NCI-H460 (cell line): ENCODE measurements around the gene TPR. TPM values are rescaled to one million over a fixed set of nuclear protein-coding genes. Genes with fewer than 3 reads are reported as not detected.
"Not testable (repeated sequence)": the region's sequence is repeated elsewhere in the genome, so short reads cannot be mapped to it uniquely, and the experiment has no call there.

ENCODE experiments used
- DNase-seq: peaks from one replicate; pipeline ENCODE4 v3.0.0-alpha.2; 2016; ENCODE audit warnings: low read depth; ENCODE audit errors: extremely low read depth
- polyA plus RNA-seq: library from polyadenylated mRNA; depleted of rRNA; stranded (reverse); fragments of >200 nt; gene quantifications from 2 replicates; pipeline ENCODE4 v1.2.3, GENCODE V29; 2014; cell fraction: nucleus; rRNA removed
- total RNA-seq: library from RNA; depleted of rRNA; stranded (reverse); fragments of >200 nt; shearing (Covaris generic); gene quantifications from 2 replicates; pipeline ENCODE4 v1.2.3, GENCODE V29; 2014; rRNA removed

TPR gene
- 56.5 and 71.6 TPM in 2 replicates for total RNA-seq
- 63.9 and 84.1 TPM in 2 replicates for polyA plus RNA-seq

DNA sequence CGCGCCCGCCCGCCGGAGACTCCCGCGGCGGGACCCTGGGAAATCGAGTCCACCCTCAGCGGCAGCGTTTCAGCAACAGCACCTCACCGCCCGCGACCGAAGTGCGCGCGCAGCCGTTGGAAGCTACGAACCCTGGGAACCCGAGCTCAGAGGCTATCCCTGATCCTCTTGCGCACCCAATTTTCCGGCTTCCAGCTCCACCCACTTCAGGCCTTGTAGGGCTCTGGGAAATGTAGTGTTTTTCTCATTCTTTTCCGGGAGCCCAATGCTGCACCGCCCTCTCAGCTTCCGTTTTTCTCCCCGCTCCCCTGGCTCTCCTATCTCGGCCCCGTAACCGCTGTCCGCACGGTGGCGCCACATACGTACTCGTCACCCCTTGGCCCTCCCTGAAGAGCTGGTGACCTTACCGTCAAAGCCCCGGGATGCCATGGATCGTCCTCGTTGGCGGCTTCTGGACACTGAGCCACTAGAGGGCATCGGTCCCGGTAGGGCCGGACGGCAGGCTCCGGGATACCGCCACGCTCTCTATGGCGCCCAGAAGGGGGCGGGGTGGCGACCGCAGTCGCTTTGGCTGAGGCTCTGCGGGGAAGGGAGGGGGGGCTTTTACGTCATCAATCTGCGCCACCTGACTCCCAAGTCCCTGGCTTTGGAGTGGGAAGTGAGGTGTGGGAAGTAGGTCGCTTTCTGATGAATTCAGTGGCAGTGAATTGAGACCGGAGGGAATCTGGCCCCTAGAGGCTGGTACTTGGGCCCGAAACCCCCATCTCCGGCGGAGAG is at the start of gene TPR, which contains the start of gene ODR4:
TPR (minus strand) TSS at position 102 of the 777 bp plus-strand sequence. CDS start 225 bp downstream, outside the sequence.
ODR4 (plus strand) TSS at position 687 of the 777 bp plus-strand sequence. CDS start 3,948 bp downstream, outside the sequence.
- peak; percentile 100 for DNase-seq

DNA sequence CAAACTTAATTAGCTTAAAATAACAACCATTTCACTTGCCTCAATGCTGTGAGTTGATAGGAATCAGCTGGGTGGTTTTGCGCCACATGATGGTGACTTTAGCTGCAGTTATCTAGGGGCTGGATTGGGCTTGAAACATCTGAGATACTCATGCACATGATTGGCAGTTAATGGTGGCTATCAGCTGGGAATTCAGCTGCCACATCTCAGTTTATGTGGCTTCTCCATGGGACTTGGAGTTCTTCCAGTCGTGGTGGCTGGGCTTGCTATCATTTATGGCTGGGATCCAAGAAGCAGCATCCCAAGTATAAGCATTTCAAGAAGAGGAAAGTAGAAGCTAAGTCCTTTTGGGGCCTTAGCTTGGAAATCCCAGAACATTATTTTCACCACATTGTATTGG is 49.5 kb upstream of the TPR start:
- no peak for DNase-seq

DNA sequence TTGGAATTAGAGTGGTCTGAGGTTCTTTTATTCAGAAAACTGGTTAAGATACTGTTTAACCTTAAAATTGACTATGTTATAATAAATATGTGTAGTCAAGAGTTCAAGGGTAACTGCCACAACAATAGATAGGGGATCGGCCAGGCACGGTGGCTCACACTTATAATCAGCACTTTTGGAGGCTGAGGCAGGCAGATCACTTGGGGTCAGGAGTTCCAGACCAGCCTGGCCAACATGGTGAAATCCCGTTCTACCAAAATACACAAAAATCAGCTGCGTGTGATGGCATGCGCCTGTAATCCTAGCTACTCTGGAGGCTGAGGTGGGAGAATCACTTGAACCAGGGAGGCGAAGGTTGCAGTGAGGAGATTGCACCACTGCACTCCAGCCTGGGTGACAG is 46.4 kb upstream of the TPR start:
- DNase-seq, result no peak

DNA sequence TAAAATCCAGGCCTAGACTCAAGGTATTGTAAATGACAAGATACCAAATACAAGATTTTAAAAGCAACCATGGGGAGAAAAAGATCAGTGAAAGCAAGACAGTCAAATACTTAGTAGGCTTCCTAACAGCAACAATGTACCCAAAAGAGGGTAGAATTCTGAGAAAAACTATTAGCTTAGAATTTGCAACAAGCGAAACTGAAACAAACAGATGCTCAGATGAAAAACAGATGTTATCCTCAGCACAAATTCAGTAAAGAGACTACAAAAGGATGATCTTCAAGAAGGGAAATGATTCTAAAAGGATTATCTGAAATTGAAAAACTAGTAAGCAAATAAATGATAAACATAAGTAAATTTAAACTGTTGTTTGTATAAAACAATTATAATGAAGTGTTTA is 45.9 kb upstream of the TPR start:
- DNase-seq, result no peak

DNA sequence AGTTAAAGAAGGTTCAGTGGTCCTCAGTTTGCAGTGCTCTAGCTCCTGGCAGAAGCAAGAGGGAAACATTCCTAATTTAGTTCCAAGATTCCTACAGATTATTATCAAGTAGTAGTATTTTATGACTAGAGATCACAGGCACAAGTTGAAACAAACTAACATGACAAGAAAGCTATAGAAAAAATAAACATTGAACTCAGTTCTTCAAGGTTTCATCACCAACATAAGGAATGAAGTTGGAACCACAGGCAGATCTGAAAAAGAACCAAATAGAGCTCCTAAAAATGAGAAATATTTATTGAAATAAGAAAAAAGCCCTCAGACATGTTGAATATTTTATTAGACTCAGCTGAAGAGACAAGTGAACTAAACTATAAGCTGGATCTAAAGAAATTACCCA is 45.3 kb upstream of the TPR start:
- no peak for DNase-seq

DNA sequence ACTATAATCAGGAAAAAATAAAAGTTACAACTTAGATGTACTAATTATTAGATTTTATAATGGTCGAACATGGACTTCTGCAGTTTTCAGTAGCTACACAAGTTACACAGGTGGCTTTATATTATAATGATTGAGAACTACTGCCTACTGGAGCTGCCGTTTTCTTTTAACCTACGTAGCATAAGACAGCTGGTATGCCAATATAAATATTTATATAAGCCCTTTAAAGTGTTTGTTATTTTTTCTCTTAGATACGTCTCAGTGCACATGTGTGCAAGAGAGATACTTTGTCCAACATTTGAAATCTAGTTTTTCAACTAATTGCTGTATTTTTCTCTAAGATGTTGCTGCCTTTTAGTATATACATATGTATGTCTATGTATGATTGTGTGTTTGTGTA is 43.5 kb upstream of the TPR start:
- no peak for DNase-seq

DNA sequence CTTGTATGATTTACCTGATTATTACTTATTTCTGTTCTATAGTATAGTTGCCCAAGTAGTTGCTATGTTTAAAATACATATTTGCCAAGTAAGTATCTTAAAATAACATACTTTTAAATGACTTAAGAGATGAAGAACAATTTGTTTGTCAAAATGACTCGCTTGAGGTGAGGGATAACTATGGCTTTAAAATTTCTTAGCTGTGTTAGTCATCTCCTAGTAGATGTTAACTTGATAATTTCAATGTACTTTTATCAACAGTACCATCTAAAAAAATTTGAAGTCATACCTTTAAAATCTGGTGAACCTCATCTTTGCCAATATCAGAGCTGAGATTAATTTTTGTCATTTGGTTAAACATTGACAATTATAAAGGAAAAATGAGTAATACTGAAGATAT is 38.3 kb upstream of the TPR start:
- DNase-seq, result no peak

DNA sequence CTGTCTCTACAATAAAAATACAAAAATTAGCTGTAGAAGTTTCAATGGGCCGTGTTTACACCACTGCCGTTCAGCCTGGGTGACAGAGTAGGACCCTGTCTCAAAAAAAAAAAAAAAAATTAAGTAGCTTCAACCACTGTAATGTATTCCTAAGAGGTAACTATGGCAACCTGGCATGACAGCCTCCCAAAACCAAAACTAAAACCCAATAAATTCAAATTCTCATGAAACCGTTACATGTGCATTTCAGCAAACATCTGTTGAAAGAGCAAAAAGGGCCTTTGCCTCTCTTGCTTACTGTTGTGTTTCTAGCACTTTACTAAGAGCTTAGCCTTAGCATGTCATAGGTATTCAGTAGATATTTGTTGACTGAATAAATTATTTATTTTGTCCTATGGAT is 34.0 kb upstream of the TPR start:
- DNase-seq, result no peak

DNA sequence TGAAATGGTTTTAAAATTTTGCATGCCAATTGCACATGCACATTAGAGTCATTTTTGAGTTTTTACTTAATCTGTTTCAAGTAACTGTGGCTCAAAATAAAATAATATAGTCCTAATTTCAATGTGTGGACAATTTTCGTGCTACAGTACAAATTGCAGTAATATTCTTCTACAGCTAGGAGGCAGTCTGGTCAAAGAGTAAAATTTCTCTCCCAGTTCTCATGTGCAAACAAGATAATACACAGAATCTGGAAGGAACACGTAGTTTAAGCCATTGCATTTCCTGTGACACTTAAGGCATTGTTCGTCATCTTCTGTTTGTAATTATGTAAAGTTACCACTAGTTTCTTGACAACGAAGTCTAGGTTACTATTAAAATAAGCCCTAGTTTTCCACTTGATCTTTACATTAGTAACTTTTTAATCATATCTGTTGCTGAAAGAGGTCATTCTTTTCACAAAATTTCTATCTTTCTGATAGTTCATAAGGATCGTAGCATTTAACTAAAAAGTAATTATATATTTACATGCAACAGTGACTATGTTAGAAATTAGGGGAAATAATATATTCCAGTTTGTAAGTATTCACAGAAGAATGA is 29.5 kb upstream of the TPR start:
- DNase-seq, result peak; percentile 56

DNA sequence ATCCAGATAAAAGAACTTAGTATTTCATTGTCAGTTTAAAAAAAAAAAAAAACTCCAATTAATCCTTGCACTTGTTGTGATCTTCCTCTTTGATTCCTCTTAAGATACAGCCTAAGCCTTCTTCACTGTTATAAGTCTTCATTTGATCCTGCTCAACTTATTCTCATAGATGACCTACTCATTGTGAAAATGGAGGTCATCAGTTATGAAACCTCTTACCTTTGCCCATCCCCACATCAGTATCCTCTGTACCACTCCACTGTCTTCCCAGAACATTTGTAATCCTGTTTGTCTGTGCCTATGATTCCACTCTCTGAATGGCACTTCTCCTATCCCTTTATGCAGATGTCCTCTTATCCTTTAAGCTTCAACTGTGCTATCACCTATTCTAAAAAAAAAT is 28.6 kb upstream of the TPR start:
- no peak for DNase-seq

DNA sequence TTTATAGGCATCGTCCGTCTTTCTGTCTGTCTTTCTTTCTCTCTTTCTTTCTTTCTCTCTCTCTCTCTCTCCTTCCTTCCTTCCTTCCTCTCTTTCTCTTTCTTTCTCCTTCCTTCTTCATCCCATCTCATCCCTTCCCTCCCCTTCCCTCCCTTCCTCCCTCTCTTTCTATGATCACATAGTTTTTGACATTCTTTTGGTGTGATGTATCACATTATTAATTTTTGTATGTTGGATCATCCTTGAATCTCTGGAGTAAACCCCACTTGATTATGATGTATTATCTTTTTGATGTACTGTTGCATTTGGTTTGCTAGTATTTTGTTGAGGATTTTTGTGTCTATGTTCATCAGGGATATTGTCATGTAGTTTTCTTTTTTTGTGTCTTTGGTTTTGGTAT is 26.4 kb upstream of the TPR start:
- DNase-seq, result not testable (repeated sequence)

DNA sequence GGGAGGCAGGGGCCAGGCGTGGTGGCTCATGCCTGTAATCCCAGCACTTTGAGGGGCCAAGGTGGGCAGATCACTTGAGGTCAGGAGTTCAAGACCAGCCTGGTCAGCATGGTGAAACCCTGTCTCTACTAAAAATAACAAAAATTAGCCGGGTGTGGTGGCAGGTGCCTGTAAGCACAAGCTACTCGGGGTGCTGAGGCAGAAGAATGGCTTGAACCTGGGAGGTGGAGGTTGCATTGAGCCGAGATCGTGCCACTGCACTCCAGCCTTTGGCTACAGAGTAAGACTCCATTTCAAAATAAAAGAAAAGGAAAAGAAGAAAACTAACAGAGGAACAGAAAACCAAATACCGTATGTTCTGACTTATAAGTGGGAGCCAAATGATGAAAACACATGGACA is 17.7 kb upstream of the TPR start:
- not testable (repeated sequence) for DNase-seq

DNA sequence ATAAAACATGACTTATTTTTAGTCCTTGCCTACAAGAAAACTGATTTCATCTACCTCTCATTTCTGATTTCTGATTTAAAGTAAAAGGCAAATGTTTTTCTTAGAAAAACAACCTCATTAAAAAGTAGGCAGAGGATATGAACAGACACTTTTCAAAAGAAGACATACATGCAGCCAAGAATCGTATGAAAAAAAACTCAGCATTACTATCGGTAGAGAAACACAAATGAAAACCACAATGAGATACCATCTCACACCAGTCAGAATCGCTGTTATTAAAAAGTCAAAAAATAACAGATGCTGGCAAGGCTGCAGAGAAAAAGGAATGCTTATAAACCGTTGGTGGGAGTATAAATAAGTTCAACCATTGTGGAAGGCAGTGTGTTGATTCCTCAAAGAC is 16.8 kb upstream of the TPR start:
- DNase-seq, result no peak

DNA sequence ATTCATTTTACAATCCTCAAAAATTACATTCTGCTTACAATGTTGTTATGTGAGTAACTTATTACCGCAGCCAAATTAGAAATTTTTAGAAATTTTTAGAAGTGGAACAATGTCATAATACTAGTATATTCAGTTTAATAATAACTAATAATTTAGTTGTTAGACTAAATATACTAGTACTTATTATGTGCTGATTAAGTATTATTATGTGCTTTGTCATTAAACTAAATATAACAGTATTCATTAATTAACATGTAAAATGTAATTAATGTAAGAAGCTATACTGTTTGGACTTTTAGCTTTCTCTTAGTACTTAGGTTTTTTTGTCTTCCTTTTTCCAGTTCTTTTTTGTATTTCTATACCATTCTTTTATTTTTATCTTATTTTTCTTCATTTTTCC is 15.9 kb upstream of the TPR start:
- no peak for DNase-seq

DNA sequence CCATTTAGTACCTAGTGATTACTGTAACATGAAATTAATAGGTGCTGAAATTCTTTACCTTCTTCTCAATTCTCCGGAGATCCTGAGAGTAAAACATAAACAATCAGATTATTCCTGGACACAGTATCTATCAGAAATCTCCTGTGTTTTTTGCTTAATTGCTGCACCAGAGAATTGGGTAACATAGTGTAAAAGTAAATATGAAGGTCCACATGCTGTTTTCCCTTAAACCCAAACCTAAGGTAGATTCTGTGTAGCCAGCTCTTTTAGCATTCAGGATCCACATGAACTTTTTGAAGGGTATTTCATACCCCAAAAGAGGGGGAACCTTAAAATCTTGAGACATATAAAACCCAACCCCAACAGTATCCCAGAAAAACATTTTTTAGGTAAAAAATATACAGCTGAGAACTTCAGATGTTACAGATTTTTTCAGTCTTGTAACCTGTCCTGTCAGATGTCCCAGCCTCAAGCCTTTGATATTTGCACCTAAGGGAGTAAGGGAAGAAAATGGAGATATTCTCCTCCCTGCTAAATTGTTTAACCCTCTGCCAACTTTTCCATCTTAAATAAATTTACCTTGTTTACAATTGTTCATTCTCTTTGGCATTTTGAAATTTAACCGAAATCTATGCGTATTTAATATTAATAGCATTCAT is 11.8 kb upstream of the TPR start:
- DNase-seq, result no peak

DNA sequence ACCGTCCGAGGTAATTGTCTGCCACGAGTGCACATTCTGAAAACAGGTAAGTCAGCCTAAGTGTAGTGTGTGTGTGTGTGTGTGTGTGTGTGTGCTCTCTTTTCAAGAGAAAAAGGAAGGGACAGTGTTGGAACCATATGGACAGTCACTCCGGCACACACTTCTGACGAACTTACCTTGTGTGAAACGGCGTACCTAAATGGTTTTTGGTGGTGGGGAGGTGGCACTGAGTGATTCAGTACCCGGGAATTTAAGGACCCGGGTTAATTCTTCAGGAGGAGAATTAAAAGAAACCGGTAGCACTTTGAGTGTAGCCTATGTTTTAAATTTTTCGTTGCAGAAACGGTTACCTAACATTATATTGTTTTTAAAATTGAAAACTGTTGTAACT is 871 bp upstream of the TPR start:
- no peak for DNase-seq

DNA sequence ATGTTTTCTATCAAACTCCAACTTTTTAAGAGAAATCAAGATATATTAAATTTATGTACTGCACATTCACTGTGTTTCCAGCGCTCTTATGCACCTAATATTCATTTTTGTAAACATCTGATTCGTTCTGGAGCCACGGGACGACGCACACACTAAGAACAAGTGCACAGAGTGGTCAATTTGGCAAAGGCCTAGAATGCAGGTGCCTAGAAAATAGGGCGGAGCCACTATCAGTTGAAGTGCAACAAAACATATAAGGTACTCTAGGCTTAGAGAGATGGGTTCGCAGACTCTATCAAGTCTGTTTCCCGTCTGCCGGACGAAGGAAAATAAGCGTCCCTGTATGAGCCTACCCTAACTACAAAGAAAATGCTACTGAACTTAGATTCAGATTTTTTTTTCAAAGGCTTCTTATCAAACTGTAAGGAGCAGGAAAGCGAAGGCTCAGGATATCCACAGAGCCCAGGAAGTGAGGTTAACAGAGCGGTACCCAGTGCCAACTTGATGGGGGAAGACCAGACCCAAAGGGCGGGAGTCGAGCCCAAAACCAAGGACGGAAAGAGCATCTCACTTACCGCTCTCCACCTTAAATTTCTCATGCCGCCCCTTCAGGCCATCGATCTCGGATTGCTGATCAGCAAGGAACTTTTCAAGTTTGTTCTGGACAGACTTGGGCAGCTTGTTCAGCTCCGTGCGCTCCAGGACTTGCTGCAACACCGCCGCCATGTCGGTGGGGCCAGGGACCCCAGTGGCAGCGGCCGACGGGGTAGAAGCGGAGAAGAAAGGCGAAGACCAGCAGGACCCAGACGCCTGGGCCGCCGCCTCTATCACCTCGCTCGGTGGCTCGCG is 526 bp downstream of the TPR start:
- DNase-seq, result peak; percentile 9

DNA sequence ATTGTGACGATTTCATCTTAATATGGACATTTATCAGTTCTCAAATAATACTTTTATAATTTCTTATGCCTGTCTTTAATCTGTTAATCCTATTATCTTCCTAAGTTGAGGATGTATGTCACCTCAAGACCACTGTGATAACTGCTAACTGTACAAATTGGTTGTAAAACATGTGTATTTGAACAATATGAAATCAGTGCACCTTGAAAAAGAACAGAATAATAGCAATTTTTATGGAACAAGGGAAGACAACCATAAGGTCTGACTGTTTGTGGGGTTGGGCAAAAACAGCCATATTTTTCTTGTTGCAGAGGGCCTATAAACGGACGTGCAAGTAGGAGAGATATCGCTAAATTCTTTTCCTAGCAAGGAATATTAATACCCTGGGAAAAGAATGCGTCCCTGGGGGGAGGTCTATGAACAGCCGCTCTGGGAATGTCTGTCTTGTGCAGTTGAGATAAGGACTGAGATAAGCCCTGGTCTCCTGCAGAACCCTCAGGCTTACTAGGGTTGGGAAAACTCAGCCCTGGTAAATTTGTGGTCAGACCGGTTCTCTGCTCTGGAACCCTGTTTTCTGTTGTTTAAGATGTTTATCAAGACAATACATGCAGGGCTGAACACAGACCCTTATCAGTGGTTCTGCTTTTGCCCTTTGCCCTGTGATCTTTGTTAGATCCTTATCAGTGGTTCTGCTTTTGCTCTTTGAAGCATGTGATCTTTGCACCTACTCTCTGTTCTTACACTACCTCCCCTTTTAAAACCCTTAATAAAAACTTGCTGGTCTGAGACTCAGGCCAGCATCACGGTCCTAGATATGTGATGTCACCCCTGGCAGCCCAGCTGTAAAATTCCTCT is 27.0 kb downstream of the TPR start:
- not testable (repeated sequence) for DNase-seq

DNA sequence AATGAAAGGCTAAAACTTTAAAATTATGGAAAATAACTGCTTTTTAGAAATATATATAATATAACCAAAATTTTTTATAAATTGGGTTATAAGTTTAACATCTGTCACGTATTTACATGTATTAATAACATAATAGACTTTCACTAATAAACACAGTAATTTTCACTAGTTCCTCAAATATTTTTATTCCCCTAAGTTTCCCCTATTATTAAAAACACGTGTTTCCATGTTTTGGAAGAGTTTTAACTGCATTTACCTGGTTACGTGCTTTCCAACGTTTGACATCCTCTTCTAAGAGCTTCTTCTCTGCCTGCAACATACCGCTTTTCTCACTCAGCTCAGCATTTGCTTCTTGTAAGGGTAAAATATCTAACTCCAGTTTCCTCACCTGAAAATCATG is 34.3 kb downstream of the TPR start:
- no peak for DNase-seq

DNA sequence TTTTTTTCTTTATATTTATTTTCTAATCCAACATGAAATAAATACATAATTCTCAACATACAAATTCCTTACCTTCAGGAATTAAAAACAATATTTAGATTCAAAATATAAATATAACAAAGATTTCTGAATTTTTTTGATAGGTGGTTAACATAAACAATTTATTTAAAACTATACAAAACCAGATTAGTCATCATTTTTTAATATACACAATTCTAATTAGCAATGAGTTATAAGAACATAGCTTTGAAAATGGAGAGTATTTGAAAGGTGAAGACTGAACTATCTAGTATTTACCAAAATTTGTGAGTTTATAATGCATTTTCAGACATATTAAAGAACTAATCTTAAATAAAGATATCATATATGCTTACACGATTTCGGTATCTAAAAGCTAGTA is 37.5 kb downstream of the TPR start:
- no peak for DNase-seq
